Astrocyte (in vitro differentiated cells and primary cell): ENCODE measurements around the gene FSTL4. TPM values are rescaled to one million over a fixed set of nuclear protein-coding genes. Genes with fewer than 3 reads are reported as not detected.

Experiments
- DNase-seq: peaks from one replicate; pipeline ENCODE4 v3.0.0-alpha.2; 2010; ENCODE audit warnings: low read depth
- FAIRE-seq: peaks from 2 replicates; lab custom pipeline; 2011; peaks lifted over from hg19 to GRCh38; lab: Jason Lieb, UNC
- H2AFZ ChIP-seq: 2 replicates; pipeline ENCODE4 v1.6.0; 2012; ENCODE audit warnings: low read depth, low read length, inconsistent platforms
- H3K27ac ChIP-seq: 2 replicates; pipeline ENCODE4 v1.5.1; 2011; ENCODE audit warnings: low read depth, low read length, inconsistent platforms
- H3K27me3 ChIP-seq: 2 replicates; pipeline ENCODE4 v1.6.0; 2011; ENCODE audit warnings: low read length, inconsistent platforms; ENCODE audit not compliant: insufficient read depth
- H3K36me3 ChIP-seq: 2 replicates; pipeline ENCODE4 v1.5.1; 2011; ENCODE audit warnings: low read length, inconsistent platforms; ENCODE audit not compliant: insufficient read depth
- H3K4me1 ChIP-seq: 2 replicates; pipeline ENCODE4 v1.5.1; 2011; ENCODE audit warnings: low read length, inconsistent platforms; ENCODE audit not compliant: insufficient read depth
- H3K4me2 ChIP-seq: 2 replicates; pipeline ENCODE4 v1.6.0; 2012; ENCODE audit warnings: low read length, inconsistent platforms
- H3K4me3 ChIP-seq: 2 replicates; pipeline ENCODE4 v1.5.1; 2011; ENCODE audit warnings: low read depth, mild to moderate bottlenecking, low read length, inconsistent platforms; ENCODE audit not compliant: insufficient read depth
- H3K79me2 ChIP-seq: 2 replicates; pipeline ENCODE4 v1.6.0; 2012; ENCODE audit warnings: mild to moderate bottlenecking, low read length, inconsistent platforms; ENCODE audit not compliant: insufficient read depth
- H3K9ac ChIP-seq: 2 replicates; pipeline ENCODE4 v1.6.0; 2012; ENCODE audit warnings: mild to moderate bottlenecking, low read length, inconsistent platforms
- H3K9me3 ChIP-seq: 2 replicates; pipeline ENCODE4 v1.5.1; 2012; ENCODE audit warnings: low read depth, mild to moderate bottlenecking, low read length, inconsistent platforms; ENCODE audit not compliant: insufficient read depth
- H4K20me1 ChIP-seq: 2 replicates; pipeline ENCODE4 v1.6.0; 2012; ENCODE audit warnings: low read length, inconsistent platforms; ENCODE audit not compliant: insufficient read depth
- H3K27ac Mint-ChIP-seq: one replicate; pipeline ENCODE4 v1.8.0; 2021; ENCODE audit warnings: mild to moderate bottlenecking, mixed read lengths; ENCODE audit not compliant: unreplicated experiment
- H3K27me3 Mint-ChIP-seq: one replicate; pipeline ENCODE4 v1.8.0; 2021; ENCODE audit warnings: low read depth, mixed read lengths; ENCODE audit not compliant: unreplicated experiment
- H3K36me3 Mint-ChIP-seq: one replicate; pipeline ENCODE4 v1.8.0; 2021; ENCODE audit warnings: low read depth, mixed read lengths; ENCODE audit not compliant: unreplicated experiment
- H3K4me1 Mint-ChIP-seq: one replicate; pipeline ENCODE4 v1.8.0; 2021; ENCODE audit warnings: low read depth, mixed read lengths; ENCODE audit not compliant: unreplicated experiment
- H3K4me3 Mint-ChIP-seq: one replicate; pipeline ENCODE4 v1.8.0; 2021; ENCODE audit warnings: mild to moderate bottlenecking, moderate library complexity, mixed read lengths; ENCODE audit not compliant: unreplicated experiment
- H3K9me3 Mint-ChIP-seq: one replicate; pipeline ENCODE4 v1.8.0; 2021; ENCODE audit warnings: mild to moderate bottlenecking, mixed read lengths; ENCODE audit not compliant: unreplicated experiment
- EZH2 ChIP-seq: IDR thresholded peaks from 2 replicates; pipeline ENCODE4 v1.6.1; 2012; ENCODE audit warnings: mild to moderate bottlenecking, low read length, inconsistent platforms; ENCODE audit not compliant: insufficient read depth
- total RNA-seq: library from RNA; stranded (reverse); gene quantifications from 2 replicates; pipeline ENCODE4 v1.2.1, GENCODE V29; 2021
- TF ChIP-seq, protein P1 (sequence below): IDR thresholded peaks from 2 replicates; pipeline ENCODE4 v1.5.1; 2011; ENCODE audit warnings: low read depth, mild to moderate bottlenecking, inconsistent platforms, low read length, moderate library complexity; ENCODE audit not compliant: insufficient read depth

Gene FSTL4
- total RNA-seq, 1 donor from 2014 or later, result not detected

DNA sequence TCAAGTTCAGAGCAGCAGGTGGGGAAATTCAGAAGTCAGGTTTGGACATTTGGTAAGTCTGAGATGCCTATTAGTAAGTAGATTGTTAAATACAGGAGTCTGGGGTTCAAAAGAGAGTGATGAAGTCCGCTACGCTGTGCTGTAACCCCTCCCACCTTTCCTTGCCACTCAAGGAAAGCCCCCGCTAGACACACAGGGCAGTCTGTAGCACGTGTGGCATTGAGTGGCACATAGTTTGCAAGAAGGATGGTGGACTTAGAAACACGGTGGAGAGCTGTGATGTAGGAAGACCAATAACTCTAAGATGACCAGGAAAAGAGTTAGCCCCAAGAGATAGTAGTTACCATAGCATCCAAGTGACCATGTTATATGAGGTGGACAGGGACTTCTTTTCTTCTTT, 44.7 kb upstream of the FSTL4 start:
- H3K4me1 ChIP-seq, result no peaks in the 10 kb centered on the region
- no peak overlapping the region for H3K27ac ChIP-seq
- TF ChIP-seq EZH2, result no peak
- H3K79me2 ChIP-seq, result no peaks in the 10 kb centered on the region
- H3K9me3 ChIP-seq, result no peaks in the 10 kb centered on the region
- DNase-seq, result no peak
- Mint-ChIP-seq H3K4me1 (no peaks in the 10 kb centered on the region), H3K9me3 (no peaks in the 10 kb centered on the region), H3K4me3 (no peak overlapping the region), H3K27ac (no peak overlapping the region), H3K36me3 (no peaks in the 10 kb centered on the region), H3K27me3 (peaks cover 11% of the 10 kb centered on the region)
- no peaks in the 10 kb centered on the region for H4K20me1 ChIP-seq
- H3K4me3 ChIP-seq, result no peak overlapping the region
- no peak overlapping the region for H3K9ac ChIP-seq
- H3K36me3 ChIP-seq, result no peaks in the 10 kb centered on the region
- peaks cover 3% of the 10 kb centered on the region for H3K27me3 ChIP-seq
- no peak overlapping the region for H3K4me2 ChIP-seq
- FAIRE-seq, result no peak
- no peak overlapping the region for H2AFZ ChIP-seq

DNA sequence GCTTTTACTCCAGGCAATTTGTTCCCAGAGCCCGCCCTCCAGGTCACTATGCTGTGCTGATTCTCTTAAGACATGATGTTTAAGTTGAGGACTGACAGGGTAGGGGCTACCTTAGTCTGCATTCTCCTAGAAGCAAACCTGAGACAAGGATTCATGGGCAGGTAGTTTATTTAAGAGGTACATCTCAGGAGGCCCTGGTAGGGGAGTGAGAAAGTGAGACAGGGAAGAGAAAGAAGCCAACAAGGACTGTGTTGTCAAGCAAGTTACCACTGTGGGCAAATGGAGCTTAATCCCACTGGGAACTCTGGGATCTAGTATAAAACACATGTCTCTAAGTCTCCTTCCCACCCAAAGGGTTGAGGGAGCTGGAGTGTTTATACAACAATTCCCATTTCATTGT, 43.6 kb upstream of the FSTL4 start:
- no peak overlapping the region for H2AFZ ChIP-seq
- Mint-ChIP-seq H3K36me3 (no peaks in the 10 kb centered on the region), H3K4me3 (no peak overlapping the region), H3K9me3 (no peaks in the 10 kb centered on the region), H3K27me3 (peaks cover 11% of the 10 kb centered on the region), H3K27ac (no peak overlapping the region), H3K4me1 (no peaks in the 10 kb centered on the region)
- no peak overlapping the region for H3K4me2 ChIP-seq
- H3K36me3 ChIP-seq, result no peaks in the 10 kb centered on the region
- H3K27ac ChIP-seq, result no peak overlapping the region
- H3K79me2 ChIP-seq, result no peaks in the 10 kb centered on the region
- TF ChIP-seq, protein P1, sequence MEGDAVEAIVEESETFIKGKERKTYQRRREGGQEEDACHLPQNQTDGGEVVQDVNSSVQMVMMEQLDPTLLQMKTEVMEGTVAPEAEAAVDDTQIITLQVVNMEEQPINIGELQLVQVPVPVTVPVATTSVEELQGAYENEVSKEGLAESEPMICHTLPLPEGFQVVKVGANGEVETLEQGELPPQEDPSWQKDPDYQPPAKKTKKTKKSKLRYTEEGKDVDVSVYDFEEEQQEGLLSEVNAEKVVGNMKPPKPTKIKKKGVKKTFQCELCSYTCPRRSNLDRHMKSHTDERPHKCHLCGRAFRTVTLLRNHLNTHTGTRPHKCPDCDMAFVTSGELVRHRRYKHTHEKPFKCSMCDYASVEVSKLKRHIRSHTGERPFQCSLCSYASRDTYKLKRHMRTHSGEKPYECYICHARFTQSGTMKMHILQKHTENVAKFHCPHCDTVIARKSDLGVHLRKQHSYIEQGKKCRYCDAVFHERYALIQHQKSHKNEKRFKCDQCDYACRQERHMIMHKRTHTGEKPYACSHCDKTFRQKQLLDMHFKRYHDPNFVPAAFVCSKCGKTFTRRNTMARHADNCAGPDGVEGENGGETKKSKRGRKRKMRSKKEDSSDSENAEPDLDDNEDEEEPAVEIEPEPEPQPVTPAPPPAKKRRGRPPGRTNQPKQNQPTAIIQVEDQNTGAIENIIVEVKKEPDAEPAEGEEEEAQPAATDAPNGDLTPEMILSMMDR, result no peak
- TF ChIP-seq EZH2, result no peak
- no peak for DNase-seq
- H3K27me3 ChIP-seq, result peaks cover 3% of the 10 kb centered on the region
- H3K9ac ChIP-seq, result no peak overlapping the region
- H3K4me1 ChIP-seq, result no peaks in the 10 kb centered on the region
- H3K9me3 ChIP-seq, result no peaks in the 10 kb centered on the region
- H4K20me1 ChIP-seq, result no peaks in the 10 kb centered on the region
- FAIRE-seq, result no peak
- no peak overlapping the region for H3K4me3 ChIP-seq

DNA sequence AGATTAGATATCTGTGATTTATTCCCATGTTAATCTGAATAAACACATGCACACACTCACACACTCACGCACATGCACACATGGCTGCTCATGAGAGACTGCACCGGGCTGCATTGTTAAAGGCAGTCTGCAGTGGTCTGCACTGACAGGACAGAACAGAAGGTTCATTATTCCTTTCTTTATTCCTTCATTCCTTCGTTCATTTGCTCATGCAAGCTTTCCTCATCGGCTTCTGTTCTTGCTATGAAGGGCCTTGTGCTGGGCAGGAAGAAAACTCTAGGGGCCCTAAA, 41.4 kb upstream of the FSTL4 start:
- Histone ChIP-seq H3K9ac (no peak overlapping the region), H2AFZ (no peak overlapping the region), H3K27ac (no peak overlapping the region), H3K4me3 (no peak overlapping the region), H3K36me3 (no peaks in the 10 kb centered on the region), H3K27me3 (peaks cover 3% of the 10 kb centered on the region), H3K9me3 (no peaks in the 10 kb centered on the region), H3K79me2 (no peaks in the 10 kb centered on the region), H3K4me1 (no peaks in the 10 kb centered on the region), H3K4me2 (no peak overlapping the region), H4K20me1 (no peaks in the 10 kb centered on the region)
- H3K4me1 Mint-ChIP-seq, result no peaks in the 10 kb centered on the region
- H3K9me3 Mint-ChIP-seq, result no peaks in the 10 kb centered on the region
- H3K27me3 Mint-ChIP-seq, result peaks cover 16% of the 10 kb centered on the region
- no peak for TF ChIP-seq EZH2
- H3K4me3 Mint-ChIP-seq, result no peak overlapping the region
- DNase-seq (no peak), FAIRE-seq (no peak)
- no peak overlapping the region for H3K27ac Mint-ChIP-seq
- H3K36me3 Mint-ChIP-seq, result no peaks in the 10 kb centered on the region
